Choroid plexus epithelial cell (primary cell): ENCODE results near the gene PRMT7.

Experiments used
- DNase-seq: peaks from one replicate; pipeline ENCODE4 v3.0.0-alpha.2; 2010; ENCODE audit warnings: low read depth
- H3K4me3 ChIP-seq: 2 replicates; pipeline ENCODE4 v1.5.1; 2011; ENCODE audit warnings: low read depth, mild to moderate bottlenecking, control low read depth, low read length, moderate library complexity
- TF ChIP-seq, protein P1 (sequence below): conservative IDR thresholded peaks from 2 replicates; pipeline ENCODE4 v1.5.1; 2011; ENCODE audit warnings: low read depth, mild to moderate bottlenecking, control low read depth, inconsistent platforms, low read length, moderate library complexity

The PRMT7 gene

DNA sequence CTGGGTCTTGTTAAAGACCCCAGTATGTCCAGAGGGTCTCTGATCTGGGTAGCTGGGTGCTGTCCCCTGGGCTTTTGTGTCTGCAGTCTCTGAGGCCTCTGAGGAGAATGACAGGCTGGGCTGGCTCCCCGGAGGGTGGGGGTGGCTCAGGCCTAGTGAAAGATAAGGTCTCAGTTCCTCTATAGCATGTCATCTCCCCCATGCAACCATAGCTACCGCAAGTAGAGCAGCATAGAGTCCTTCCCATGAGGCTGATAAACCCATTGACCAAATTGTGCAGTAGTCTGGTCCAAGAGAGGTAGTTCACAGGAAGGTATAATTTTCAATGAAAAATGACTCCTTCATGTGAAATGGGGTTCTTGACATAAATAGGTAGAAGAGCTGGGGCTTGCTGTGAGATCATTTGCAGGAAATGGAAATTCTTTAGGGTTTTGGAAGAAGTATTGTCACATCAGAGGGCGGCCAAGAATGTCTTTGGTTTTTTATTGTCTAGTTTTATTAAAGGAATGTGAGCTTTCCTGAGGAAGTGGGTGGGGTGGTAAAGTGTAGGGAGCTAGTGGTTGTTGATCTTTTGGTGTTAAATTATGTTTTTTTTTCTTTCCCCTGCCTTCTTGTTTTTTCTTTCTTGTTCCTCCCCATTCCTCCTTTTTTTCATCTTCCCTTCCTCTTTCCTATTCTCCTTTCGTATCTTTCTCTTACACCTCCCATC lies 21.0 kb upstream of the PRMT7 start:
- H3K4me3 ChIP-seq = no peak overlapping the region
- TF ChIP-seq, protein P1, sequence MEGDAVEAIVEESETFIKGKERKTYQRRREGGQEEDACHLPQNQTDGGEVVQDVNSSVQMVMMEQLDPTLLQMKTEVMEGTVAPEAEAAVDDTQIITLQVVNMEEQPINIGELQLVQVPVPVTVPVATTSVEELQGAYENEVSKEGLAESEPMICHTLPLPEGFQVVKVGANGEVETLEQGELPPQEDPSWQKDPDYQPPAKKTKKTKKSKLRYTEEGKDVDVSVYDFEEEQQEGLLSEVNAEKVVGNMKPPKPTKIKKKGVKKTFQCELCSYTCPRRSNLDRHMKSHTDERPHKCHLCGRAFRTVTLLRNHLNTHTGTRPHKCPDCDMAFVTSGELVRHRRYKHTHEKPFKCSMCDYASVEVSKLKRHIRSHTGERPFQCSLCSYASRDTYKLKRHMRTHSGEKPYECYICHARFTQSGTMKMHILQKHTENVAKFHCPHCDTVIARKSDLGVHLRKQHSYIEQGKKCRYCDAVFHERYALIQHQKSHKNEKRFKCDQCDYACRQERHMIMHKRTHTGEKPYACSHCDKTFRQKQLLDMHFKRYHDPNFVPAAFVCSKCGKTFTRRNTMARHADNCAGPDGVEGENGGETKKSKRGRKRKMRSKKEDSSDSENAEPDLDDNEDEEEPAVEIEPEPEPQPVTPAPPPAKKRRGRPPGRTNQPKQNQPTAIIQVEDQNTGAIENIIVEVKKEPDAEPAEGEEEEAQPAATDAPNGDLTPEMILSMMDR = no peak
- DNase-seq = peak; percentile 23

DNA sequence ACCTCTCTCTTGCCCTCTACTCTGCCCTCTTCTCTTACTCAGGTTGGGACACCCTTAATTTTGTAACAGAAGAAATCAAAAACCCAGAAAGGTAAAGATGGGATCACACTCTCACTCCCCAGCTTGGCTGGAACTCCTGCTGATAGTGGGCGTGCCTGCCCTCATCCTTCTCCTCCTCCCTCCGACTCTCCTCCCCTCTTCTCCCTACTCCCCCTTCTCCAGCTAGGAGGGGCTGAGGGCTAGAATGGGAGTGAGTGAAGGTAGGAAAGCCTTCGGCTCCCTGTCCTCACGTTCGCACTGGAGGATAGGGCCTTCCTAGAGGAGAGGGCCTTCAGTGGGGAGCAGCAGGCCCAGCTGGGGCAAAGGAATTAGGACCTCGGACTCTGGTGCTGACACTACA lies 20.4 kb upstream of the PRMT7 start:
- no peak overlapping the region for H3K4me3 ChIP-seq

DNA sequence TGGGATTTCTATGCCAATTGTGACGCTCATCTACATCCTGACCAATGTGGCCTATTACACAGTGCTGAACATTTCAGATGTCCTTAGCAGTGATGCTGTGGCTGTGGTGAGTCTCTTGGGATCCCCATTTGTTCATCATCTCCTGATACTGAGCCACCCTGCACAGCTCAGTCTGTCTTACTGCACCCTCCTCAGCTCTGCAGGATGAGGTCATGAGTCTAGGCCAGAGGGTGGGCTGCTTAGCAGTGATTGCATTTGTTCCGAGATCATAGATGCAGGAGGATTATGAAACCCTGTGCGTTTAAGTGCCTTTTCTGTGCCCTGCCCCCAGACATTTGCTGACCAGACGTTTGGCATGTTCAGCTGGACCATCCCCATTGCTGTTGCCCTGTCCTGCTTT lies 19.6 kb upstream of the PRMT7 start:
- no peak for DNase-seq
- H3K4me3 ChIP-seq = no peak overlapping the region
- TF ChIP-seq, protein P1 = no peak

More for the DNA sequence above, 20.4 kb upstream of the PRMT7 start:
- TF ChIP-seq, protein P1 = no peak
- DNase-seq = no peak

DNA sequence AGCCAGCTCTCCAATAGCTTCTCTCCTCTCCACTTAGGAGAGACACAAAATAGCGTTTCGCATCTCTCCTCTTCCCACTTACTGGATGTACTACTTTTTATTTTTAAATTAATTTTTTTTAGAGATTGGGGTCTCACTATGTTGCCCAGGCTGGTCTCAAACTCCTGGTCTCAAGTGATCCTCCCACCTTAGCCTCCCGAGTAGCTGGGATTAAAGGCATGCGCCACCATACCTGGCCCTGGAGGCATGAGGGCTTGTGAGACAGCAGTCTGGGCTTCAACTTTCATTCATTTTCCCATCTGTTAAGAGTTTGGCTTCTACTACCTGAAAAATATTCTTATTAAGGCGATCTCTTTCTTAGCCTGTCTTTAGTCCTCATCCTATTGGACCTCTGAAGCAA lies 18.4 kb upstream of the PRMT7 start:
- TF ChIP-seq, protein P1 = no peak
- H3K4me3 ChIP-seq = no peak overlapping the region
- DNase-seq = no peak

DNA sequence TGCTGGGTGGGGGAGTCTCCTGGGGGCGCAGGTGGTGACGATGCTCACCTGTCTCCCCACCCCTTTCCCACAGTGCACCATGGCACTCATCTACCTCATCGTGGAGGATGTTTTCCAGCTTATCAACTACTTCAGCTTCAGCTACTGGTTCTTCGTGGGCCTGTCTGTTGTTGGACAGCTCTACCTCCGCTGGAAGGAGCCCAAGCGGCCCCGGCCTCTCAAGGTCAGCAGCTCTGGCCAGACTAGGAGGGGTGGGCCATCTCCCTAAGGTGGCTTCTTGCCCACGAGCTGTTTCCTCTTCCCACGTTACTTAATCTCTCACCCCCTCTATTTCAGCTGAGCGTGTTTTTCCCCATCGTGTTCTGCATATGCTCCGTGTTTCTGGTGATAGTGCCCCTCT lies 14.5 kb upstream of the PRMT7 start:
- DNase-seq = no peak
- no peak overlapping the region for H3K4me3 ChIP-seq
- TF ChIP-seq, protein P1 = no peak

DNA sequence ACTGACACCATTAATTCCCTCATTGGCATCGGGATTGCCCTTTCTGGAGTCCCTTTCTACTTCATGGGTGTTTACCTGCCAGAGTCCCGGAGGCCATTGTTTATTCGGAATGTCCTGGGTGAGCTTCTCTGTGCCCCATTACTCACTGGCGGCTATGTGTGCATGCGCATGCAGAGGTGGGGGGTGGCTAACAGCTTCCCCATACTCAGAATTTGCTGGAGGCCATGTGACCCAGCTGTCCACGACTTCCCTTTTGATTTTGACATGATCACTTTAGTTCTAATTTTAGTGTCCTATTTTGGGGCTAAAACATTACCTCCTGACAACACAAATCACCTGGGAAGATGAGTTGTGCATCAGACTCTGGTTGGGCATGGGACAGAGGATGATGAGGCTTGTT lies 14.1 kb upstream of the PRMT7 start:
- DNase-seq = no peak
- H3K4me3 ChIP-seq = no peak overlapping the region
- TF ChIP-seq, protein P1 = no peak

DNA sequence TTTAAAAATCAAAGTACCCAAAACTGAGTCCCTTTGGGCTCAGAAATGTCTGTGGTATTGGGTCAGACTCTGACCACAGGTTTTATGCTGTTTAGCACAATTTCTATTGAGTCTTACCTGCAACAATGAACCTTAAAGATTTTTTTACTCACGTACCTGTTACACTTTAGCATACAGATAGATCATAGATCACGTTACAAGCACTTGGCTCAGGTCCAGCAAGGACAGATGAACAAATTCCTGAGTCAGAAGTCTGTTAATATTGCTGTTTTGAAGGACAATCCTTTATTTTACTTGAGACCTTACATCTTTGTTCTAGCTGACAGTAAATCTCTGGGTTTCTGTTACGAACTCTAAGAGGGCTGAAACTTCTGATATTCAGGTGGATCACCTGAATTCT lies 12.9 kb upstream of the PRMT7 start:
- no peak overlapping the region for H3K4me3 ChIP-seq
- peak; percentile 58 for DNase-seq
- TF ChIP-seq, protein P1 = no peak
